Stimulated activated CD4-positive, alpha-beta T cell treated with anti-CD3 and anti-CD28 coated beads, Interleukin-12 subunit alpha, Interleukin-12 subunit beta, amount 100 ng/mL, for 24 hours (primary cell): ENCODE results near the gene POLR2F.
"Not testable (repeated sequence)": the region's sequence is repeated elsewhere in the genome, so short reads cannot be mapped to it uniquely, and the experiment has no call there.

ENCODE experiments used
- DNase-seq, 2 experiments: peaks; one replicate each; pipeline ENCODE4 v3.0.0-alpha.2; 2020; ENCODE audit warnings: low read depth in 2 of 2

Gene POLR2F

GRCh38 chr22:37925330-37925729 is 28.2 kb upstream of the POLR2F start:
- no peak for DNase-seq

GRCh38 chr22:37925767-37926166 is 27.7 kb upstream of the POLR2F start:
- no peak for DNase-seq

GRCh38 chr22:37926358-37926757 is 27.1 kb upstream of the POLR2F start:
- DNase-seq: no peak

- no peak for DNase-seq
These were observed 26.5 kb upstream of the POLR2F start for GRCh38 chr22:37926771-37927636.

GRCh38 chr22:37927637-37927936 is 25.9 kb upstream of the POLR2F start:
- no peak for DNase-seq

GRCh38 chr22:37929390-37929789 is 24.1 kb upstream of the POLR2F start:
- no peak for DNase-seq

- no peak for DNase-seq
These were observed 23.1 kb upstream of the POLR2F start for GRCh38 chr22:37930270-37930951.

GRCh38 chr22:37930952-37931440 is 22.5 kb upstream of the POLR2F start:
- DNase-seq: no peak

- DNase-seq: no peak
These were observed 21.6 kb upstream of the POLR2F start for GRCh38 chr22:37931893-37932389.

GRCh38 chr22:37932401-37932800 is 21.1 kb upstream of the POLR2F start:
- DNase-seq: no peak

GRCh38 chr22:37932821-37933578 is 20.5 kb upstream of the POLR2F start:
- DNase-seq: no peak

GRCh38 chr22:37933711-37934376 is 19.7 kb upstream of the POLR2F start:
- peak; percentile 65 to 85 for DNase-seq

- DNase-seq: no peak
These were observed 12.7 kb upstream of the POLR2F start for GRCh38 chr22:37940698-37941376.

- no peak for DNase-seq
These were observed 11.4 kb upstream of the POLR2F start for GRCh38 chr22:37942133-37942532.

- no peak for DNase-seq
These were observed 10.2 kb upstream of the POLR2F start for GRCh38 chr22:37943136-37943824.

- DNase-seq: no peak
These were observed 9.7 kb upstream of the POLR2F start for GRCh38 chr22:37943825-37944198.

- DNase-seq: not testable (repeated sequence)
These were observed 9.1 kb upstream of the POLR2F start for GRCh38 chr22:37944423-37944822.

GRCh38 chr22:37947142-37947795 is 6.2 kb upstream of the POLR2F start:
- DNase-seq: not testable (repeated sequence)

- no peak for DNase-seq
These were observed 2.2 kb upstream of the POLR2F start for GRCh38 chr22:37951305-37951704.

- DNase-seq: not testable (repeated sequence)
These were observed 870 bp upstream of the POLR2F start for GRCh38 chr22:37952629-37953028.
